ENCODE measurements around the gene TIAM2.

- TF ChIP-seq BCLAF1 (IDR thresholded peaks at IDR 0.05) (no peak), RFX5 (IDR thresholded peaks at IDR 0.05; ENCODE audit: low read depth, low read length) (no peak), RAD51 (IDR thresholded peaks at IDR 0.05) (no peak), EP300 (IDR thresholded peaks at IDR 0.05; ENCODE audit: borderline replicate concordance in 1 of 2, control insufficient read depth in 1 of 2, low read depth in 2 of 2, low read length in 2 of 2) (no peak), CTCF (IDR thresholded peaks at IDR 0.05 in 2 of 3, conservative IDR thresholded peaks at IDR 0.05 in 1 of 3; ENCODE audit: control insufficient read depth in 2 of 3, extremely low read depth in 1 of 3, insufficient read depth in 1 of 3, low read depth in 3 of 3, low read length in 3 of 3) (no peak), MXI1 (IDR thresholded peaks at IDR 0.05; ENCODE audit: low read depth, low read length) (no peak), ZNF592 (IDR thresholded peaks at IDR 0.05) (no peak), HDAC6 (IDR thresholded peaks at IDR 0.05; ENCODE audit: unreplicated experiment) (no peak), HDGF (IDR thresholded peaks at IDR 0.05) (no peak), TCF12 (IDR thresholded peaks at IDR 0.05; ENCODE audit: low read depth, low read length) (no peak), MYC (IDR thresholded peaks at IDR 0.05; ENCODE audit: insufficient read depth, insufficient read length, insufficient replicate concordance, low read length, severe bottlenecking) (no peak)
Measured at GRCh38 chr6:154953644-154954043, 41.5 kb upstream of the TIAM2 start.

Data from GM12878 (cell line).